Progenitor cell of endocrine pancreas (in vitro differentiated cells): ENCODE results near the gene TAGLN. TPM values are rescaled to one million over a fixed set of nuclear protein-coding genes. Genes with fewer than 3 reads are reported as not detected.

Source experiments
- DNase-seq: peaks from one replicate; pipeline ENCODE4 v3.0.0; 2021; ENCODE audit warnings: low spot score; ENCODE audit not compliant: unreplicated experiment
- H3K27ac Mint-ChIP-seq: 2 replicates; pipeline ENCODE4 v1.8.0; 2021; ENCODE audit warnings: mild to moderate bottlenecking, moderate library complexity, mixed read lengths
- H3K27me3 Mint-ChIP-seq: 2 replicates; pipeline ENCODE4 v1.8.0; 2021; ENCODE audit warnings: mixed read lengths
- H3K36me3 Mint-ChIP-seq: 2 replicates; pipeline ENCODE4 v1.8.0; 2022; ENCODE audit warnings: mixed read lengths; ENCODE audit not compliant: insufficient read depth
- H3K4me1 Mint-ChIP-seq: 2 replicates; pipeline ENCODE4 v1.8.0; 2021; ENCODE audit warnings: low read depth, mixed read lengths
- H3K4me3 Mint-ChIP-seq: 2 replicates; pipeline ENCODE4 v1.8.0; 2021; ENCODE audit warnings: low read depth, mild to moderate bottlenecking, moderate library complexity, mixed read lengths
- H3K9me3 Mint-ChIP-seq: 2 replicates; pipeline ENCODE4 v1.8.0; 2021; ENCODE audit warnings: low read depth, mixed read lengths
- CTCF ChIP-seq: fragments of 200-600 bp; sonication (generic); IDR thresholded peaks from one replicate; pipeline ENCODE4 v1.5.0; 2021; ENCODE audit warnings: antibody characterized with exemption, mild to moderate bottlenecking; ENCODE audit not compliant: unreplicated experiment
- total RNA-seq: library from RNA; stranded (reverse); gene quantifications from 2 replicates; pipeline ENCODE4 v1.2.1, GENCODE V29; 2021

The TAGLN gene
- total RNA-seq, 1 donor from 2014 or later = 41.4 TPM

GRCh38 chr11:117217141-117218084 lies 18.2 kb downstream of the TAGLN start:
- no peak overlapping the region for H3K27ac Mint-ChIP-seq

GRCh38 chr11:117218133-117218915 lies 19.2 kb downstream of the TAGLN start:
- Mint-ChIP-seq H3K4me3 (no peak overlapping the region), H3K27ac (no peak overlapping the region), H3K27me3 (no peaks in the 10 kb centered on the region), H3K36me3 (peaks cover 11% of the 10 kb centered on the region), H3K9me3 (no peaks in the 10 kb centered on the region), H3K4me1 (no peaks in the 10 kb centered on the region)
- DNase-seq = no peak
- TF ChIP-seq CTCF = no peak

More at GRCh38 chr11:117217141-117218084, 18.2 kb downstream of the TAGLN start:
- Mint-ChIP-seq H3K9me3 (no peaks in the 10 kb centered on the region), H3K4me3 (no peak overlapping the region), H3K36me3 (peaks cover 15% of the 10 kb centered on the region), H3K4me1 (no peaks in the 10 kb centered on the region), H3K27me3 (no peaks in the 10 kb centered on the region)
- TF ChIP-seq CTCF = no peak
- DNase-seq = no peak

GRCh38 chr11:117219001-117219400 lies 19.8 kb downstream of the TAGLN start:
- peaks cover 1% of the 10 kb centered on the region for H3K4me1 Mint-ChIP-seq
- no peak for DNase-seq
- peak overlapping the region; percentile 17 for H3K27ac Mint-ChIP-seq
- TF ChIP-seq CTCF = no peak
- H3K27me3 Mint-ChIP-seq = no peaks in the 10 kb centered on the region
- H3K36me3 Mint-ChIP-seq = peaks cover 10% of the 10 kb centered on the region
- H3K4me3 Mint-ChIP-seq = no peak overlapping the region
- no peaks in the 10 kb centered on the region for H3K9me3 Mint-ChIP-seq

- Mint-ChIP-seq H3K4me3 (no peak overlapping the region), H3K9me3 (no peaks in the 10 kb centered on the region), H3K27ac (no peak overlapping the region), H3K36me3 (peaks cover 10% of the 10 kb centered on the region), H3K27me3 (no peaks in the 10 kb centered on the region), H3K4me1 (peaks cover 6% of the 10 kb centered on the region)
- DNase-seq = no peak
- TF ChIP-seq CTCF = no peak
Observed at GRCh38 chr11:117219455-117219854, 20.3 kb downstream of the TAGLN start.

GRCh38 chr11:117219995-117220394 lies 20.8 kb downstream of the TAGLN start:
- H3K4me3 Mint-ChIP-seq = no peak overlapping the region
- no peak for TF ChIP-seq CTCF
- H3K27me3 Mint-ChIP-seq = no peaks in the 10 kb centered on the region
- peaks cover 10% of the 10 kb centered on the region for H3K36me3 Mint-ChIP-seq
- peaks cover 9% of the 10 kb centered on the region for H3K4me1 Mint-ChIP-seq
- DNase-seq = no peak
- no peaks in the 10 kb centered on the region for H3K9me3 Mint-ChIP-seq
- no peak overlapping the region for H3K27ac Mint-ChIP-seq
